ENCODE measurements around the gene ADORA2A.
"Not testable (repeated sequence)": the region's sequence is repeated elsewhere in the genome, so short reads cannot be mapped to it uniquely, and the experiment has no call there.

ADORA2A gene

DNA sequence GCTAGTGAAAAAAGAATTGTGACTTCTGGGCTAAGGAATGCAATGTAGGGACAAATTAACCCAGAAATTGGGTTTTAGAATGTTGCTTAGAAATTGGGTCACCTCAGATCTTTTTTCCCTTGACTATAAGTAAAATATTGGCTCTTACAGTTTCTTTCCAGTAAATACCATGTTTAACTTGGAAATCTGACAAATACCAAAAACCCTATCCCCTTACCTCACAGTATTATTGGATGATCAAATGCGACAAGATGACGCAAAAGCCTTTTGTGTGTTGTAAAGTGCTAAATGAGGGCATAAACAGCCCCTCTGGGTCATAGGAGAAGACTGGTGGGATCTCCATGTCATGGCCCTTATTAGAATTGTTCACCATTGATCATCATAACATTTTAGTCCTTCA is 61.6 kb downstream of the ADORA2A start:
- no peak for DNase-seq (ENCODE audit: low spot score)

DNA sequence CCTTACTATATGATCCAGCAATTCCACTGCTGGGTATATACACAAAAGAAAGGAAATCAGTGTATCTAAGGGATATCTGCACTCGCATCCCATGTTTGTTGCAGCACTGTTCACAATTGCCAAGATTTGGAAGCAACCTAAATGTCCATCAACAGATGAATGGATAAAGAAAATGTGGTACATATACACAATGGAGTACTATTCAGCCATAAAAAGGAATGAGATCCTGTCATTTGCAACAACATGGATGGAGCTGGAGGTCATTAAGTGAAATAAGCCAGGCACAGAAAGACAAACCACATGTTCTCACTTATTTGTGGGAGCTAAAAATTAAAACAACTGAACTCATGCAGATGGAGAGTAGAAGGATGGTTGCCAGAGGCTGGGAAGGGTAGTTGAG is 62.0 kb downstream of the ADORA2A start:
- not testable (repeated sequence) for DNase-seq (ENCODE audit: low spot score)

Measured in CD4-positive, alpha-beta T cell treated with Interleukin-2 at 100 ng/mL for 4 hours (primary cell).